PFSK-1 (cell line): ENCODE results near the gene CACNA1C.

Experiments
- FOXP2 ChIP-seq: optimal IDR thresholded peaks from 2 replicates; pipeline ENCODE3; 2011; ENCODE audit warnings: borderline replicate concordance, control low read depth, inconsistent platforms; ENCODE audit not compliant: insufficient read depth; ENCODE audit errors: extremely low read length, extremely low read depth
- POLR2AphosphoS5 ChIP-seq: IDR thresholded peaks from 2 replicates; pipeline ENCODE4 v1.6.1; 2012; ENCODE audit warnings: low read depth, mild to moderate bottlenecking, control low read depth, low read length, moderate library complexity
- REST ChIP-seq, 2 experiments: IDR thresholded peaks; 2 replicates each; pipeline versions ENCODE4 v1.6.1 to v1.8.0; 2011 to 2012; ENCODE audit warnings: low read depth in 2 of 2, low read length in 2 of 2, control low read depth in 1 of 2, inconsistent platforms in 1 of 2, mild to moderate bottlenecking in 1 of 2, moderate library complexity in 1 of 2; ENCODE audit not compliant: insufficient read depth in 1 of 2
- SIN3A ChIP-seq: IDR thresholded peaks from 2 replicates; pipeline ENCODE4 v1.6.1; 2012; ENCODE audit warnings: mild to moderate bottlenecking, low read length, moderate library complexity, borderline replicate concordance; ENCODE audit not compliant: insufficient read depth
- TAF1 ChIP-seq: IDR thresholded peaks from 2 replicates; pipeline ENCODE4 v1.6.1; 2012; ENCODE audit warnings: low read length, control low read depth, borderline replicate concordance; ENCODE audit not compliant: insufficient read depth

GRCh38 chr12:2125651-2126522, 73.1 kb downstream of the CACNA1C start:
- no peak for TF ChIP-seq POLR2AphosphoS5
- TF ChIP-seq REST (IDR thresholded peaks at IDR 0.05; ENCODE audit: insufficient read depth in 1 of 2, low read depth in 2 of 2, low read length in 2 of 2), result no peak
- TF ChIP-seq TAF1, result no peak
- TF ChIP-seq SIN3A, result no peak
- TF ChIP-seq FOXP2, result no peak
